Coronary artery (tissue), 2 donors: ENCODE measurements around the gene CEND1.

Experiments used
- DNase-seq: peaks from one replicate; pipeline ENCODE4 v3.0.0-alpha.2; 2017; ENCODE audit warnings: low spot score
- H3K27ac ChIP-seq, 2 donors: fragments of 200-600 bp; sonication (generic); one replicate each; pipeline ENCODE4 v1.5.1; 2016 to 2019
- H3K4me3 ChIP-seq: fragments of 200-600 bp; sonication (generic); 2 replicates; pipeline ENCODE4 v1.5.1; 2016; ENCODE audit warnings: mild to moderate bottlenecking, moderate library complexity
- TF ChIP-seq, protein P1 (sequence below): fragments of 200-600 bp; sonication (generic); IDR thresholded peaks from one replicate; pipeline ENCODE4 v1.5.1; 2019; ENCODE audit warnings: antibody characterized with exemption

Gene CEND1

DNA sequence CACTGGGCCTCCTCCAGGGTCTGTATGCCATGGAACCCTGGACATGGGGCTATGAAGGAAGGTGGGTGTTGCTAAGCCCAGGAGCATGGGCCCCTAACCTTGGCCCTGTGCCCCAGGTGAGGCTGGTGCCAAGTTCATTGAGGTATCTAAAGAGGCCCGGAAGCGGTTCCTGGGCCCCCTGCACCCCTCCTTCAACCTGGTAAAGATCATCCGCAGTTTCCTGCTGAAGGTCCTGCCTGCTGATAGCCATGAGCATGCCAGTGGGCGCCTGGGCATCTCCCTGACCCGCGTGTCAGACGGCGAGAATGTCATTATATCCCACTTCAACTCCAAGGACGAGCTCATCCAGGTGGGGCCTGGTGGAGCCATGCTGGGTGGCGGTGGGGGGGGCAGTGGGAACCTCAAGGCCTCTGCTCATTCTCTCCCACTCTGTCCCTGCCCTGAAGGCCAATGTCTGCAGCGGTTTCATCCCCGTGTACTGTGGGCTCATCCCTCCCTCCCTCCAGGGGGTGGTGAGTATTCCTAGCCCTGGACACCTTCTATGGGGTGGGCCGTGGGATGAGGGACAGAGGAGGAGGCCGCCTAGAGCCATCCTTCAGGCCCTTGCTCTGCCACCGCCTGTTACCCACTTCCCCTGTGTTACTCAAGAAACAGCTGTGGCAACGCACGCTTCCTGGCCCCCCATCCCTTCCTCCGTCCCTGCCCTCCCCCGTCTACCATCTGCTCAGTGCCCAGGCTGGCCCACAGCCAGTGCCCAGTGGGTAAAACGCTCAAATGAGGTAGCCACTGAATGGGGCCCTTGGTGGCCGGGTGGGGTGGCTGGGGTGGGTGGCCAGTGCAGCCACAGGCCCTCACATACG, 31.9 kb upstream of the CEND1 start:
- DNase-seq: no peak
- H3K4me3 ChIP-seq: peak overlapping the region; percentile 91
- TF ChIP-seq, protein P1, sequence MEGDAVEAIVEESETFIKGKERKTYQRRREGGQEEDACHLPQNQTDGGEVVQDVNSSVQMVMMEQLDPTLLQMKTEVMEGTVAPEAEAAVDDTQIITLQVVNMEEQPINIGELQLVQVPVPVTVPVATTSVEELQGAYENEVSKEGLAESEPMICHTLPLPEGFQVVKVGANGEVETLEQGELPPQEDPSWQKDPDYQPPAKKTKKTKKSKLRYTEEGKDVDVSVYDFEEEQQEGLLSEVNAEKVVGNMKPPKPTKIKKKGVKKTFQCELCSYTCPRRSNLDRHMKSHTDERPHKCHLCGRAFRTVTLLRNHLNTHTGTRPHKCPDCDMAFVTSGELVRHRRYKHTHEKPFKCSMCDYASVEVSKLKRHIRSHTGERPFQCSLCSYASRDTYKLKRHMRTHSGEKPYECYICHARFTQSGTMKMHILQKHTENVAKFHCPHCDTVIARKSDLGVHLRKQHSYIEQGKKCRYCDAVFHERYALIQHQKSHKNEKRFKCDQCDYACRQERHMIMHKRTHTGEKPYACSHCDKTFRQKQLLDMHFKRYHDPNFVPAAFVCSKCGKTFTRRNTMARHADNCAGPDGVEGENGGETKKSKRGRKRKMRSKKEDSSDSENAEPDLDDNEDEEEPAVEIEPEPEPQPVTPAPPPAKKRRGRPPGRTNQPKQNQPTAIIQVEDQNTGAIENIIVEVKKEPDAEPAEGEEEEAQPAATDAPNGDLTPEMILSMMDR: no peak
- H3K27ac ChIP-seq: peak overlapping the region; percentile 93 to 99

DNA sequence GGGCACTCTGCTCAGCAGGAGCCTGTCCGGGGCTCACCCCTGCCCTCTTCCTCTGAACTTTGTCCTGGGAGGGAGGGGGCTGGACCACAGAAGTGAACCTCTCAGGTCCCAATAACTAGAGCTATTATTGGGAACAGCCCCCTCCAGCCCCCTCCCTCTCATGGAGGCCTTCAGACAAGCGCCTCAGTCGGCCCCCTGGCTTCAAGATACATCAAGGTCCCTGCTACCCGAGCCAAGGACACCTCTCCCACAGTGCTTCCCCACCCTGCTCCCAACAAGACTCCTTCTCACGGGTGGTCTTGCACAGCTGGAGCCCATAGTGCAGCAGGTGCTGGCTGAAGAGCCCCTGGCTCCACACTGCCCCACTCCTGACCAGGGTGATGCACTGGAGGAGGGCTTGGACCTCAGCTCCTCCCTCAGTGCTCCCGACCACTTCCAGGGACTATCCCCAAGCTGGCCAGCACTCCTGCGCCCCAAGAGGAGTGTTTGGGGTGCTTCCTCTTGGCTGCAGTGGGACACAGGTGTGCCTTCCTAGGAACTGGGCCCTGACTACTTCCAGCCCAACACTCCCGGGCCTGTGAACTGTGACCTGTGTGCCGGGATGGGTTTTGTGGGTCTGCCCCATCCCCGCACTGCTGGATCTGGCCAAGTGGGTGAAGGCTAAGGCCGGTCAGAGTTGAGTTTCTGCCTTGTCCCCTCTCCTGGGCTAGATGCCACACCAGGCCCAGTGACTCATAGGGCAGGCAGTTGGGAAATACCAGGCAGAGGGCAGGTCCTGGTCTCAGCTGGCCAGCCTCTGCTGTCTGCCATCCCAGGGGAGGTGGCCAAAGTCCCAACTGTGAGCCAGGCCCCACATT, 31.0 kb upstream of the CEND1 start:
- TF ChIP-seq, protein P1: no peak
- DNase-seq: peak; percentile 97
- Histone ChIP-seq H3K27ac (peak overlapping the region; percentile 93 to 99), H3K4me3 (peak overlapping the region; percentile 91)

DNA sequence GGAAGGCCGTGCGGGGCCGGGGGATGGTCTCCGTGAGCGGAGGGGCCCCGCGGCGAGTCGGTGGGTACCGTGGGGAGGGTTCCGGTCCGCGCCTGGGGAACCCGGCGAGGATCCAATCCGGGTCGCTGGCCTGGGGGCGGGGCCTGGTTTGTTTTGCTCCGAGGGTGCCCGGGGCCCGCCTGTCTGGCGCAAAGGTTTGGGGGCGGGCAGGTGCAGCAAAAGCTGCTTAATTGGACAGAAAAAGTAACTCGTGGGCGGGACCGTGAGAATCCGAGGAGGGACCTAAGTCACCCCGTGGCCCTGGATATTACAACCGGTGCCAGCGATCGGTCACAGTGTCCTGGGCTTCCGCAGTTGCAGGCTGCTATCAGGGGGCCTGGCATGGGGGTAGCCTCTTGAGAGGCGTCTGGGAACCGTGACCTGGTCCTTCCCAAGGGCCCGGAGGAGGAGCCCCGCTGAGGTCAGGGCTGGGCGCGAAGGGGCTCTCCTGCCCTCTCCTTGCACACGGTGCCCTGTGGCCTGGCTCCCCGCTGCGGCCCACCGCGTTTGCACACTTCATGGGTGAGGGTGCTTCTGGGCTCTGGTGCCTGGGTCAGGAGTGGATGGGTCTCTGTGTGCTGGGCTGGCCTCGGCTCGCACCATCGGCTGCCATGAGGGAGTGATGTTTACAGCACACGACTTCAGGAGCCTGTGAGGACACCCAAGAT, 30.2 kb upstream of the CEND1 start:
- H3K27ac ChIP-seq: peak overlapping the region; percentile 93 to 99
- H3K4me3 ChIP-seq: peak overlapping the region; percentile 91
- peak; percentile 96 for DNase-seq
- TF ChIP-seq, protein P1: no peak

DNA sequence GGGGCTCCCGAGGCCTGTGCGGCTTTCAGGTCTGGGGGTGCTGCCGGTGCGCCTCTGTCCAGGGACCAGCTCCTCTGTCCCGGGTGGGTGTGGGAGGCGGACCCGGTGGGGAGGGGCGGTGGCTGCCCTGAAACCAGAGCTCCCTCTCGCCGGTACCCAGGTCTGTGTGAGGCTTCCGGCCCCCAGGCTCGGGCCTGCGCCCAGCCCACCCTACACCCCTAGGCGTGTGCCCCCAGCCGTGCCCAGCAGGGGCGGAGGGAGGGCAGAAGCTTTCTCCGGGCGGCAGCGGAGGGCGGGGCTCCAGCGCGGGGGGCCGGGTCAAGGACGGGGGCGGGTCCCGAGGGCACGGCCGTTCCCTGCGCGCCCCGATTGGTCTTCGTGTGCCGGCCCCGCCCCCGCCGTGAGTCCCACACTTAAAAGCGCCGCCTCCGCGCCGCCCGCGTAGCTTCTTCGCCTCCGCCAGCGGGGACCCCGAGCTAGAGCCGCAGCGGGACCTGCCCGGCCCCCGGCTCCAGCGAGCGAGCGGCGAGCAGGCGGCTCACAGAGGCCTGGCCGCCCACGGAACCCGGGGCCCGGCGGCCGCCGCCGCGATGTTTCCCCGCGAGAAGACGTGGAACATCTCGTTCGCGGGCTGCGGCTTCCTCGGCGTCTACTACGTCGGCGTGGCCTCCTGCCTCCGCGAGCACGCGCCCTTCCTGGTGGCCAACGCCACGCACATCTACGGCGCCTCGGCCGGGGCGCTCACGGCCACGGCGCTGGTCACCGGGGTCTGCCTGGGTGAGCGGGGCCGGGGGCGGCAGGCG, 29.4 kb upstream of the CEND1 start:
- TF ChIP-seq, protein P1: no peak
- peak overlapping the region; percentile 91 for H3K4me3 ChIP-seq
- peak overlapping the region; percentile 93 to 99 for H3K27ac ChIP-seq
- peak; percentile 93 for DNase-seq

DNA sequence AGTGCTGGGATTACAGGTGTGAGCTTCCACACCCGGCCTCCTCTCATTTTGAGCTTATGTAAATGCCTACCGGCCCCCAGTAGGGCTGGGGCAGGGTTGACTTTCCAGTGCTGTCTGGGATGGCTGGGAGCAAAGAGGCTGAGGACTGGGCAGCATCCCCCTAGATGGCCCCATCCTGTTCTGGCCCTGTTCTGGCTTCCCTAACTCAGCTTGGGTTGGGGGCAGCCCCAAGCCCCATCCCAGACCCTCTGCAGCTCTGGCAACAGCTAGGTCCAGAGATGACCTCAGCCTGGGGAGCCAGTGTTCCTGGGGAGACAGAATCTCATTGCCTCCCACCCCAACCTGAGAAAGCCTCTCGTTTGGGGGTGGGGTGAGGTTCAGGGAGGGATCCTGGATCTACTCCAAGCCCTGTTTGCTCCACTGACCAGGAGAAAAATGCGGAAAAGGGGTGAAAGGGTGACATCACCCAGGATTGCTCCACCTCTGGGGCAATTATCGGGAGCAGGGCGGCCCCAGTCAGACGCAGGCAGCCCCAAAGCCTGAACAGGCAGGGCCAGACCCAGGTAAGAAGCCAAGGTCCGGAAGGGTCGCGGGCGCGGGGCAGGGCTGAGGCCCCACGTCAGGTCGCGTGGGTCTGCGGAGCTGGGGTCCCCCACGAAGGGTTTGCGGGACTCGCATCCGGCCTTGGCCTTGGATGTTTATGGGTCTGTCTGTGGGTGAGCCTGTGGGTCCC, 28.7 kb upstream of the CEND1 start, which contains the start of gene PNPLA2:
Gene PNPLA2, plus strand, starts transcription at position 519 of the 733 bp plus-strand sequence. CDS start 805 bp downstream, outside the sequence.
- Histone ChIP-seq H3K4me3 (peak within 1 kb of the TSS; percentile 91), H3K27ac (peak within 1 kb of the TSS; percentile 93 to 99)
- DNase-seq: no peak
- TF ChIP-seq, protein P1: no peak

DNA sequence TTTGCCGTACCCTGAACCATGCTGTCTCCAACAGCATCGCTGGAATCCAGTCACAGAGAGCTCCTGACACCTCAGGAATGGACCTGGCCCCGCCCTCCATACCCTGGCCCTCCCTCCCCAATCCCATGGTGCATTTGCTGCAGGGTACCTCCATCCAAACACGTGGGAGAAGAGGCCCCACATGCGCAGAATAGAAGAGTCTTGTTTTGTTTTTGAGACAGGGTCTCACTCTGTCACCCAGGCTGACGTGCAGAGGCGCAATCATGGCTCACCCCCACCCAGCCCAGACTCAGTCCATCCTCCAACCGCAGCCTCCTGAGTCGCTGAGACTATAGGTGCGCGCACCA, 26.5 kb upstream of the CEND1 start:
- Histone ChIP-seq H3K4me3 (no peak overlapping the region), H3K27ac (no peak overlapping the region)
- no peak for DNase-seq
- TF ChIP-seq, protein P1: no peak
